ENCODE data around the gene CAST.

DNA sequence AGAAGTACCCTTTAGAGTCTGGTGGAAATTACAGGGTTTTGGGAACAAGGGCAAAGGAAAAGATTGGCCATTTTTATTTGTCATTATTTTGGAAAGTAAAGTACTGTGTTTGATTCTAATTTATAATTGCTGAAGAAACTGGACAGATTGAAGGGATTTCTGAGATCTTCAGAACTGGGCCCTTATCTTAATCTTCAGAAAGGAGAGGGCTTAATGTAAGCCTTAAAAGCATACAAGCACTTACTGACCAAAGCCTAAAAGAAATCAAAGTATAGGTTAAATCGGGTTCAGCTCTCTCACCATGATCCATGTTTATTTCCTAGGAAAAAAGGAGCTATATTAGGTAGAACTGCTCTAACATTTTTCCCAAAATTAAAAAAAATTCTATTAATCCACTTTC, 109.9 kb downstream of the CAST start:
- TF ChIP-seq POLR2A (IDR thresholded peaks at IDR 0.05) (no peak), POLR2AphosphoS5 (IDR thresholded peaks at IDR 0.05) (no peak)
- TF ChIP-seq, protein P1, sequence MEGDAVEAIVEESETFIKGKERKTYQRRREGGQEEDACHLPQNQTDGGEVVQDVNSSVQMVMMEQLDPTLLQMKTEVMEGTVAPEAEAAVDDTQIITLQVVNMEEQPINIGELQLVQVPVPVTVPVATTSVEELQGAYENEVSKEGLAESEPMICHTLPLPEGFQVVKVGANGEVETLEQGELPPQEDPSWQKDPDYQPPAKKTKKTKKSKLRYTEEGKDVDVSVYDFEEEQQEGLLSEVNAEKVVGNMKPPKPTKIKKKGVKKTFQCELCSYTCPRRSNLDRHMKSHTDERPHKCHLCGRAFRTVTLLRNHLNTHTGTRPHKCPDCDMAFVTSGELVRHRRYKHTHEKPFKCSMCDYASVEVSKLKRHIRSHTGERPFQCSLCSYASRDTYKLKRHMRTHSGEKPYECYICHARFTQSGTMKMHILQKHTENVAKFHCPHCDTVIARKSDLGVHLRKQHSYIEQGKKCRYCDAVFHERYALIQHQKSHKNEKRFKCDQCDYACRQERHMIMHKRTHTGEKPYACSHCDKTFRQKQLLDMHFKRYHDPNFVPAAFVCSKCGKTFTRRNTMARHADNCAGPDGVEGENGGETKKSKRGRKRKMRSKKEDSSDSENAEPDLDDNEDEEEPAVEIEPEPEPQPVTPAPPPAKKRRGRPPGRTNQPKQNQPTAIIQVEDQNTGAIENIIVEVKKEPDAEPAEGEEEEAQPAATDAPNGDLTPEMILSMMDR (IDR thresholded peaks at IDR 0.05) = no peak

All from stomach (tissue), 4 donors.